Measurements from ENCODE around the gene CRYBB1. TPM values are rescaled to one million over a fixed set of nuclear protein-coding genes. Genes with fewer than 3 reads are reported as not detected.

CRYBB1 gene
- total RNA-seq, 1 experiment from 2014 or later = not detected

DNA sequence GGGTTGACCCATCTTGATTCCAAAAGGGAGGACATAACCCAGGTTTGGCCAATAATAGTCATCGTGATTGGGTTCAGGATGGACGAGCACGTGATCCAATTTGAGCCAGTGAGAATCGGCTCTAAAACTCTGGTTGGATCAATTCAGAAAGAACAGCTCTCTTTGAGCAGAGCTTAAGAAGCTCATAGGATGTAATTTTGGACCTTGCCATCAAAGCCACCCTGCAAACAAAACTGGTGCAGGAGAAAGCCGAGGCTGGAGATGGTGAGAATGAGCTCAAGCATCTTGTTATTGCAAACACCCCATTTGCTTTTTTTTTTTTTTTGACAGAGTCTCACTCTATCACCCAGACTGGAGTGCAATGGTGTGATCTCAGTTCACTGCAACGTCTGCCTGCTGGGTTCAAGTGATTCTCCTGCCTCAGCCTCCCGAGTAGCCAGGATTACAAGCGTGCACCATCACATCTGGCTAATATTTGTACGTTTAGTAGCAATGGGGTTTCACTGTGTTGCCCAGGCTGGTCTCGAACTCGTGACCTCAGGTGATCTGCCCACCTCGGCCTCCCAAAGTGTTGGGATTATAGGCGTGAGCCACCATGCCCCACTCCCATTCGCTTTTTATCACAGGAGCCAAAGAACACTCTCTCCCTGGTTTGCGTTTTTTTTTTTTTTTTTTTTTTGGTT, 25.7 kb upstream of the CRYBB1 start:
- in situ Hi-C loops (cut with HindIII; ENCODE audit: low pct_unique_long_range_greater_than_20kb, low sequenced_read_pairs) (no loop called here), intact Hi-C loops (cut with micrococcal nuclease; ENCODE audit: unreplicated experiment) (no loop called here)
- no peak for ATAC-seq
- TF ChIP-seq SIN3A (IDR thresholded peaks at IDR 0.05; ENCODE audit: borderline replicate concordance, insufficient read depth, low read depth, low read length) (no peak), POLR2AphosphoS5 (IDR thresholded peaks at IDR 0.05; ENCODE audit: low read depth, low read length) (no peak), CTCF (IDR thresholded peaks at IDR 0.05) (no peak), TCF7L2 (IDR thresholded peaks at IDR 0.05; ENCODE audit: low read depth, low read length) (no peak)
- TF ChIP-seq, protein P1, sequence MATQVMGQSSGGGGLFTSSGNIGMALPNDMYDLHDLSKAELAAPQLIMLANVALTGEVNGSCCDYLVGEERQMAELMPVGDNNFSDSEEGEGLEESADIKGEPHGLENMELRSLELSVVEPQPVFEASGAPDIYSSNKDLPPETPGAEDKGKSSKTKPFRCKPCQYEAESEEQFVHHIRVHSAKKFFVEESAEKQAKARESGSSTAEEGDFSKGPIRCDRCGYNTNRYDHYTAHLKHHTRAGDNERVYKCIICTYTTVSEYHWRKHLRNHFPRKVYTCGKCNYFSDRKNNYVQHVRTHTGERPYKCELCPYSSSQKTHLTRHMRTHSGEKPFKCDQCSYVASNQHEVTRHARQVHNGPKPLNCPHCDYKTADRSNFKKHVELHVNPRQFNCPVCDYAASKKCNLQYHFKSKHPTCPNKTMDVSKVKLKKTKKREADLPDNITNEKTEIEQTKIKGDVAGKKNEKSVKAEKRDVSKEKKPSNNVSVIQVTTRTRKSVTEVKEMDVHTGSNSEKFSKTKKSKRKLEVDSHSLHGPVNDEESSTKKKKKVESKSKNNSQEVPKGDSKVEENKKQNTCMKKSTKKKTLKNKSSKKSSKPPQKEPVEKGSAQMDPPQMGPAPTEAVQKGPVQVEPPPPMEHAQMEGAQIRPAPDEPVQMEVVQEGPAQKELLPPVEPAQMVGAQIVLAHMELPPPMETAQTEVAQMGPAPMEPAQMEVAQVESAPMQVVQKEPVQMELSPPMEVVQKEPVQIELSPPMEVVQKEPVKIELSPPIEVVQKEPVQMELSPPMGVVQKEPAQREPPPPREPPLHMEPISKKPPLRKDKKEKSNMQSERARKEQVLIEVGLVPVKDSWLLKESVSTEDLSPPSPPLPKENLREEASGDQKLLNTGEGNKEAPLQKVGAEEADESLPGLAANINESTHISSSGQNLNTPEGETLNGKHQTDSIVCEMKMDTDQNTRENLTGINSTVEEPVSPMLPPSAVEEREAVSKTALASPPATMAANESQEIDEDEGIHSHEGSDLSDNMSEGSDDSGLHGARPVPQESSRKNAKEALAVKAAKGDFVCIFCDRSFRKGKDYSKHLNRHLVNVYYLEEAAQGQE (IDR thresholded peaks at IDR 0.05; ENCODE audit: insufficient read depth in 1 of 2, low read depth in 2 of 2, low read length in 1 of 2) = no peak
- H3K27ac ChIP-seq (ENCODE audit: low read length) = no peak overlapping the region
- no peak overlapping the region for H3K4me3 ChIP-seq (ENCODE audit: low read depth in 2 of 2, low read length in 2 of 2)
- H3K27me3 ChIP-seq (ENCODE audit: control insufficient read depth, insufficient read depth, low read length) = peaks cover 2% of the 10 kb centered on the region
- H3K4me1 ChIP-seq (ENCODE audit: control insufficient read depth, insufficient read depth, low read length) = no peaks in the 10 kb centered on the region; the same call in 1 of the 2 replicates
- DNase-seq (ENCODE audit: low read depth, low spot score) = no peak
- no peaks in the 10 kb centered on the region for H3K9me3 ChIP-seq (ENCODE audit: control insufficient read depth, insufficient read depth, low read depth, low read length)
- CTCF ChIA-PET = interaction anchor here (0.6 kb wide), 1 partner anchor 165 kb away, joined by 3 read pairs; no protein-coding TSS in a partner anchor
- no peaks in the 10 kb centered on the region for H3K36me3 ChIP-seq (ENCODE audit: control insufficient read depth, insufficient read depth, low read length)
- no TSS peak for BruUV-seq (replicated peaks)
- POLR2A ChIA-PET = no interaction called here

- H3K9me3 ChIP-seq (ENCODE audit: control insufficient read depth, insufficient read depth, low read depth, low read length) = no peaks in the 10 kb centered on the region
- H3K4me3 ChIP-seq (ENCODE audit: low read depth in 2 of 2, low read length in 2 of 2) = no peak overlapping the region
- BruUV-seq (replicated peaks) = no TSS peak
- intact Hi-C loops (cut with micrococcal nuclease; ENCODE audit: unreplicated experiment) (no loop called here), in situ Hi-C loops (cut with HindIII; ENCODE audit: low pct_unique_long_range_greater_than_20kb, low sequenced_read_pairs) (no loop called here)
- H3K27ac ChIP-seq (ENCODE audit: low read length) = no peak overlapping the region
- H3K27me3 ChIP-seq (ENCODE audit: control insufficient read depth, insufficient read depth, low read length) = peaks cover 2% of the 10 kb centered on the region
- DNase-seq (ENCODE audit: low read depth, low spot score) (no peak), ATAC-seq (no peak)
- CTCF ChIA-PET = no interaction called here
- POLR2A ChIA-PET = no interaction called here
- TF ChIP-seq, protein P1 (IDR thresholded peaks at IDR 0.05; ENCODE audit: insufficient read depth in 1 of 2, low read depth in 2 of 2, low read length in 1 of 2) = no peak
- TF ChIP-seq TCF7L2 (IDR thresholded peaks at IDR 0.05; ENCODE audit: low read depth, low read length) (no peak), CTCF (IDR thresholded peaks at IDR 0.05) (no peak)
- H3K36me3 ChIP-seq (ENCODE audit: control insufficient read depth, insufficient read depth, low read length) = no peaks in the 10 kb centered on the region
- H3K4me1 ChIP-seq (ENCODE audit: control insufficient read depth, insufficient read depth, low read length) = no peaks in the 10 kb centered on the region; the same call in 1 of the 2 replicates
Observed at GRCh38 chr22:26642465-26643417, 24.9 kb upstream of the CRYBB1 start.

All from Panc1 (cell line).